Activated naive CD8-positive, alpha-beta T cell treated with anti-CD3 and anti-CD28 coated beads, Interleukin-2, amount 10 ng/mL, durations not matched to agents 7 days and 5 days (primary cell): Measurements from ENCODE around the gene CISH. TPM values are rescaled to one million over a fixed set of nuclear protein-coding genes. Genes with fewer than 3 reads are reported as not detected.

Source experiments
- ATAC-seq: fragments of 150-1000 bp; cut with Tn5 transposase; one replicate; pipeline ENCODE4 v1.10.0; 2021; ENCODE audit warnings: low read depth, moderate library complexity
- POLR2A ChIA-PET: fragments of 350-600 bp; sonication (Branson Sonifier 250); formaldehyde crosslinking; loops from one replicate; lab custom pipeline; 2021; ENCODE audit warnings: antibody characterized with exemption; lab: Charles Lee
- DNase-seq: peaks from one replicate; pipeline ENCODE4 v3.0.0; 2021
- H3K27ac Mint-ChIP-seq: one replicate; pipeline ENCODE4 v1.8.0; 2022; ENCODE audit warnings: mild to moderate bottlenecking, mixed read lengths
- H3K27me3 Mint-ChIP-seq: one replicate; pipeline ENCODE4 v1.8.0; 2022; ENCODE audit warnings: mild to moderate bottlenecking, moderate library complexity, mixed read lengths
- H3K36me3 Mint-ChIP-seq: one replicate; pipeline ENCODE4 v1.8.0; 2021; ENCODE audit warnings: mild to moderate bottlenecking, mixed read lengths
- H3K4me1 Mint-ChIP-seq: one replicate; pipeline ENCODE4 v1.8.0; 2021; ENCODE audit warnings: mixed read lengths
- H3K4me3 Mint-ChIP-seq: one replicate; pipeline ENCODE4 v1.8.0; 2022; ENCODE audit warnings: mild to moderate bottlenecking, moderate library complexity, mixed read lengths
- H3K9me3 Mint-ChIP-seq: one replicate; pipeline ENCODE4 v1.8.0; 2021; ENCODE audit warnings: mixed read lengths
- total RNA-seq, 2 experiments: library from RNA; stranded (reverse); gene quantifications; one replicate each; pipeline ENCODE4 v1.2.3, GENCODE V29; 2021

Gene CISH
- total RNA-seq, 2 experiments from 2014 or later, result 365 to 400 TPM

GRCh38 chr3:50600141-50600753 is 11.3 kb downstream of the CISH start:
- ATAC-seq, result no peak
- peaks cover 42% of the 10 kb centered on the region for H3K36me3 Mint-ChIP-seq
- no peaks in the 10 kb centered on the region for H3K27me3 Mint-ChIP-seq
- POLR2A ChIA-PET, result interaction anchor here (18.1 to 25.9 kb wide), 4 partner anchors 10 to 262 kb away, joined by 439 to 3572 read pairs (median 1167); partner anchors contain the start of genes C3orf18, CISH, HEMK1 and MAPKAPK3
- peaks cover 78% of the 10 kb centered on the region for H3K4me1 Mint-ChIP-seq
- no peaks in the 10 kb centered on the region for H3K9me3 Mint-ChIP-seq
- peak; percentile 58 for DNase-seq
- H3K4me3 Mint-ChIP-seq, result peak overlapping the region; percentile 97
- H3K27ac Mint-ChIP-seq, result peak overlapping the region; percentile 100

DNA sequence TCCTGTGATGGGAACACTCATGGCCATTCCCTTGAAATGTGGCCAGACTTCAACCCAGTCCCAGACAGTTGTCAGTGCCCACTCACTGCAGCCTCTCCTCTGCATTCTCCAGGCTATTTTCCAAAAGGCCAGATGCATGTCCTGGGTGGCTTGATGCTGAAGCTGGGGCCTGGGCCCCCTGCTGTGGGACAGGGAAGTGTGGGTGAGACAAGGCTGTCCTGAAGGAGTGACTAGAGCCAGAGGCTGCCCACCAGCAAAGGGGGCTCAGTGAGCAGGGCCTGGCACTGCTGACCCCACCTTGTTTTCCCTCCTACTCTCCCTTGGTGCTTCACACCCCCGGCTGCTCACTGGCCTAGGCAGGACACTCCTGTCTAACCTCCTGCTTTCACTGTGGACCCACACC is 11.9 kb downstream of the CISH start:
- H3K36me3 Mint-ChIP-seq, result peaks cover 36% of the 10 kb centered on the region
- POLR2A ChIA-PET, result interaction anchor here (18.4 to 25.9 kb wide), 3 partner anchors 10 to 28 kb away, joined by 896 to 3572 read pairs (median 1438); partner anchors contain the start of genes C3orf18, CISH, HEMK1 and MAPKAPK3
- H3K27me3 Mint-ChIP-seq, result no peaks in the 10 kb centered on the region
- peak overlapping the region; percentile 100 for H3K27ac Mint-ChIP-seq
- no peaks in the 10 kb centered on the region for H3K9me3 Mint-ChIP-seq
- DNase-seq (no peak), ATAC-seq (no peak)
- H3K4me3 Mint-ChIP-seq, result peak overlapping the region; percentile 97
- H3K4me1 Mint-ChIP-seq, result peaks cover 79% of the 10 kb centered on the region

DNA sequence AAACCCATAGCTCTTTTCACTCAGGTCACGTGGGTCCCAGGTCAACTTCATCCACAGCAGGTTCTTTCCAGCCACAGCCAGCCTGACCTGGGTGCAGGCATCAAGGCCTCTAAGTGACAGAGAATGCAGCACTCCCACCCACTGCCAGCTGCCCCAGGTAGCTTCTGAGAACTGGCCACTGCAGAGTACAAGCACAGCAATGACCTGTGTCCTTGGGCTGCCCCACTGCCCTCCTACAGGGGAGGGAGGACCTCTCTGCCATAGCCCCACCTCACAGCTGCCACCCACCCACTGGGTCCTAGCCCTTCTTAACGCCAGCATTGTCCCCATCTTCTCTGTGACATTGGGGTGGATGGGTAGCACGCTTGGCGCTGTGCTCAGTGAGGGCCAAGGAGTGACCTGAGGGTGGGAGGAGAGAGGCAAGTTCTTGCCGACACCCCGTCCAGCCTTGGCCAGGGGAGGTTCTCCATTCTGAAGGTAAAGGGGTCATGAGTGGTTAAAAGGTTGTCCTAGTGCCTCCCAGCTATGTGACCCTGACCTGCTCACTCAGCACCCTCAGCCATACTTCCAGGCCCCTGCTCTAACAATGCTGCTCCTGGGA is 12.4 kb downstream of the CISH start:
- H3K4me1 Mint-ChIP-seq, result peaks cover 81% of the 10 kb centered on the region

DNA sequence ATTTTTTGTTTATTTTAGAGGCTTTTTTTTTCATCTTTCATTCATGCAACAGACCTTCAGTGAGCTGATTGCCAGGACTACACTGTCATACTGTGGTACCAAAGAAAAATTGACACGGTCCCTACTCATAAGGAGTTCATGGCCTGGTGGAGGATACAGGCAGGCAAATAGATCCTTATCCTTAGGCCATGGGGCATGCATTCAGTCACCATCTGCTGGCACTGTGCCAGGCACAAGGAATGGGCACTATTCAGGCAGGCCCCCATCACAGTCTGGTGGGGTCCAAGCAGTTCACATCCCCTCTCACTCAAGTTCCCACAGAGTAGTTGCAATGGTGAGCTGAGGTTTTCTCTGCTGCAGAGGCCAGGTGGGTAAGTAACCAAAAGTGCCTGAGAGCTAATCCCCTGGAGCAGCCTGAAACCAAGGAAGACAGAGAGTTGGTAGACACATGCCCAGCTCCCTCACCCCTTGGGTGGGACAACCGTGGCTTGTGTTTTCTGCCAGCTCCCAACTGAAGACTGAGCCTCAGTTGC is 17.3 kb downstream of the CISH start:
- Mint-ChIP-seq H3K9me3 (no peaks in the 10 kb centered on the region), H3K4me1 (peaks cover 72% of the 10 kb centered on the region), H3K36me3 (peaks cover 10% of the 10 kb centered on the region), H3K27ac (peak overlapping the region; percentile 94), H3K4me3 (peak overlapping the region; percentile 15), H3K27me3 (no peaks in the 10 kb centered on the region)
- ATAC-seq (no peak), DNase-seq (no peak)
- POLR2A ChIA-PET, result interaction anchor here (0.8 to 11.1 kb wide), 4 partner anchors 14 to 257 kb away, joined by 3 to 1438 read pairs (median 480); partner anchors contain the start of genes C3orf18, CISH, HEMK1 and MAPKAPK3

More for the DNA sequence above, 12.4 kb downstream of the CISH start:
- peaks cover 31% of the 10 kb centered on the region for H3K36me3 Mint-ChIP-seq
- ATAC-seq (no peak), DNase-seq (no peak)
- no peaks in the 10 kb centered on the region for H3K9me3 Mint-ChIP-seq
- H3K27me3 Mint-ChIP-seq, result no peaks in the 10 kb centered on the region
- H3K4me3 Mint-ChIP-seq, result peak overlapping the region; percentile 8
- POLR2A ChIA-PET, result interaction anchor here (18.4 to 25.9 kb wide), 3 partner anchors 9 to 28 kb away, joined by 896 to 3572 read pairs (median 1438); partner anchors contain the start of genes C3orf18, CISH, HEMK1 and MAPKAPK3
- peak overlapping the region; percentile 100 for H3K27ac Mint-ChIP-seq

GRCh38 chr3:50592568-50592967 is 19.0 kb downstream of the CISH start:
- Mint-ChIP-seq H3K4me3 (peak overlapping the region; percentile 57), H3K27me3 (no peaks in the 10 kb centered on the region), H3K9me3 (no peaks in the 10 kb centered on the region), H3K36me3 (peaks cover 2% of the 10 kb centered on the region), H3K27ac (peak overlapping the region; percentile 94), H3K4me1 (peaks cover 76% of the 10 kb centered on the region)
- ATAC-seq (no peak), DNase-seq (no peak)
- POLR2A ChIA-PET, result interaction anchor here (0.6 to 11.1 kb wide), 6 partner anchors 16 to 793 kb away, joined by 3 to 1438 read pairs (median 6); partner anchors contain the start of genes C3orf18, CISH, HEMK1 and MANF

DNA sequence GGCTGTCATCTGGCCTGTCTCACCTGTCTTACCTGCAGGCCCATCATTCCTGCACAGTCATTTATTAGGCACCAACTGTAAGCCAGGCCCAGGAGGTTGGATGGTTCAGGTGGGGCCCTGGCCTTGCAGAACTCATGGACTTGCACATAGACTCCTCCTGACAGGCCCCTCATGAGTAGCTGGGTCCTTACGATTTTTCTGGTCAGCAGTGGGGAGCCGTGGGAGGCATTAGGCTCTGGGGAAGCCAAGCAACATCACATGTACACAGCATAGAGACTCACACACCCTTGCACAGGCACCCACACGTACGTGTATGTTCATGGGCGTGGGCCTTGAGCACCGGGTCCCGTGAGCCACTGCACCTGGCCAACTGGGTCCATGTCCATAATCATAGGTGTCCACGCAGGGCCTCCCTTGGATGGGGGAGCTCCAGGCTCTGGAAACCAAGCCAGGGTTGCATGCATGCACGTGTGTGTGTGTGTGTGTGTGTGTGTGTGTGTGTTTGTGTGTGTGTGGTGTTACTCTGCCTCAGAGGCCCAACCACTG is 20.3 kb downstream of the CISH start:
- Mint-ChIP-seq H3K27ac (peak overlapping the region; percentile 94), H3K9me3 (no peaks in the 10 kb centered on the region), H3K27me3 (no peaks in the 10 kb centered on the region), H3K36me3 (peaks cover 9% of the 10 kb centered on the region), H3K4me1 (peaks cover 87% of the 10 kb centered on the region), H3K4me3 (peak overlapping the region; percentile 74)
- POLR2A ChIA-PET, result interaction anchor here (0.7 to 11.1 kb wide), 9 partner anchors 17 to 794 kb away, joined by 3 to 1438 read pairs (median 6); partner anchors contain the start of genes C3orf18, CISH, HEMK1 and MANF
- DNase-seq (peak; percentile 66), ATAC-seq (peak; percentile 15)

DNA sequence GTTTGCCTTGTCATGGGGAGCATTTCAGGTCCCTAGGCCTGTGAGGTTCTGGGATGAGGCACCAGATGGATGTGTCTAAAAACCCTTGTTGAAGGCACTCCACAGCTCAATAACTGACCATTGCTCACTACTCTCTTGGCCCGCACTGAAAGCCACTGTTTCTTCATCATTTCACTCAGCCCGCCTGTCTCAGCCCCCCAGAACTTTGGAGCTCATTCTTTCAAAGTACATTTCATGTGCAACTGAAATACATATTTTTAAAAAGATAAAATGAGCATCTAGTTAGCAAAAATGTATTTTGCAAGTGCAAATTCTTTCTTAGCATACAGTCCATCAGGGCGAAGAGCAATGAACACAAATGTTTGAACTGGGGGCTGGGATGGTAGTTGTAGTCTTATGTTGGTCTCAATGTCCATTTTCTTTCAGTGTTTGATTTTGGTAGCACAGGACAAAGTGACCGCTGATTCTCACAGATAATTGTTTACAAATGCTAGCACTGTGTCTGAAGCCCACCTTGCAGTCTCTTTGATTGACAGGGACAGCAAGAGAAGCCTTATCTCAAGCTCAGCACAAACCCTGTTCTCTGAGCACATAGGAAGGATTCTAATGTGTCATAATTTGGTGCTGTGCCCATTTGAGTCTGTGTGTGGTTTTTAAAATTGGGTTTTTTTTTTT is 22.7 kb downstream of the CISH start:
- POLR2A ChIA-PET, result interaction anchor here (1.0 to 11.1 kb wide), 3 partner anchors 15 to 296 kb away, joined by 3 to 1438 read pairs (median 958); partner anchors contain the start of genes C3orf18, CISH, HEMK1 and MAPKAPK3
- Mint-ChIP-seq H3K27ac (peak overlapping the region; percentile 94), H3K9me3 (no peaks in the 10 kb centered on the region), H3K4me3 (peak overlapping the region; percentile 51), H3K27me3 (no peaks in the 10 kb centered on the region), H3K36me3 (peaks cover 20% of the 10 kb centered on the region), H3K4me1 (peaks cover 82% of the 10 kb centered on the region)
- no peak for DNase-seq
- ATAC-seq, result no peak

- Mint-ChIP-seq H3K9me3 (no peaks in the 10 kb centered on the region), H3K27ac (peak overlapping the region; percentile 94), H3K36me3 (peaks cover 27% of the 10 kb centered on the region), H3K4me3 (peak overlapping the region; percentile 51), H3K27me3 (no peaks in the 10 kb centered on the region), H3K4me1 (peaks cover 81% of the 10 kb centered on the region)
- POLR2A ChIA-PET, result interaction anchor here (1.0 to 11.1 kb wide), 3 partner anchors 14 to 295 kb away, joined by 3 to 1438 read pairs (median 958); partner anchors contain the start of genes C3orf18, CISH, HEMK1 and MAPKAPK3
- DNase-seq, result peak; percentile 69
- ATAC-seq, result peak; percentile 30
Observed at GRCh38 chr3:50587806-50588758, 23.5 kb downstream of the CISH start.

DNA sequence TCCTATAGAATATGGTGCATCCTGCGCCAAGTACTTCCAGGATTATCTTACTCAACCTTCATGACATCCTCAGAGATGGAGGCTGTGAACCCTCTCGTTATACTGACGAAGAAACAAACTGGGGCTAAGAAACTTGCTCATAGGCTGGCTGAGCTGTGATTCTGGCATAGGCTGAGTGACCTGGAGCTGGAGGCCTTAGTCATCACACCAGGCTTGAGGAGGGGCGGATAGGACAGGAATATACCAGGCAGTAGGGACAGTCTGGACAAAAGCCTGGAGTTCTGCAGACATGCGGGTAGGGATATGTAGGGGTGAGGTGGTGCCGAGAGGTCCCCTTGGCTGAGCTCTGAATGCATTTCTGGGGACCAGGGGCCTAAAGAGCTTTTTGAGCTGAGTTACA is 24.2 kb downstream of the CISH start:
- POLR2A ChIA-PET, result interaction anchor here (0.7 to 11.1 kb wide), 3 partner anchors 13 to 238 kb away, joined by 4 to 1438 read pairs (median 958); partner anchors contain the start of genes C3orf18, CISH, HEMK1 and MAPKAPK3
- no peaks in the 10 kb centered on the region for H3K9me3 Mint-ChIP-seq
- peak overlapping the region; percentile 20 for H3K4me3 Mint-ChIP-seq

DNA sequence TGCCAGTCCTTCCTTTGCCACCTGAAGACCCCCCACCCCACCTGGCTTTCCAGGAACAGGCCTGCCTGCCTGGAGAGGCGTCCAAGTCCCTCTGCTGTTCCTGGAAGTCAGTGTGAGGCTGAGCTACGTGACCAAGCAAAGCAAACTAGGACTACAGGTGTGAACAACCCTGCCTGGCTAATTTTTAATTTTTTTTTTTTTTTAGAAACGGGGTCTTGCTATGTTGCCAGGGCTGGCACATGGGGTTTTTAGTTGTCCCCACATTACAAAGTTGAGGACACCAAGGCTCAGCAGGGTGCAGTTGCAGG is 24.9 kb downstream of the CISH start:
- DNase-seq (no peak), ATAC-seq (no peak)
- Mint-ChIP-seq H3K27ac (peak overlapping the region; percentile 94), H3K9me3 (no peaks in the 10 kb centered on the region), H3K4me3 (no peak overlapping the region), H3K36me3 (peaks cover 34% of the 10 kb centered on the region), H3K27me3 (no peaks in the 10 kb centered on the region), H3K4me1 (peaks cover 77% of the 10 kb centered on the region)
- POLR2A ChIA-PET, result interaction anchor here (0.7 to 11.1 kb wide), 4 partner anchors 13 to 246 kb away, joined by 4 to 1438 read pairs (median 482); partner anchors contain the start of genes C3orf18, CISH, HEMK1 and MAPKAPK3

More for the DNA sequence above, 24.2 kb downstream of the CISH start:
- DNase-seq, result no peak
- Mint-ChIP-seq H3K27me3 (no peaks in the 10 kb centered on the region), H3K4me1 (peaks cover 79% of the 10 kb centered on the region), H3K36me3 (peaks cover 31% of the 10 kb centered on the region), H3K27ac (peak overlapping the region; percentile 94)
- no peak for ATAC-seq

- Mint-ChIP-seq H3K9me3 (no peaks in the 10 kb centered on the region), H3K36me3 (peaks cover 40% of the 10 kb centered on the region), H3K27me3 (no peaks in the 10 kb centered on the region), H3K27ac (peak overlapping the region; percentile 94), H3K4me1 (peaks cover 75% of the 10 kb centered on the region), H3K4me3 (no peak overlapping the region)
- no peak for DNase-seq
- no peak for ATAC-seq
- POLR2A ChIA-PET, result interaction anchor here (1.3 to 11.1 kb wide), 3 partner anchors 12 to 245 kb away, joined by 5 to 1438 read pairs (median 958); partner anchors contain the start of genes C3orf18, CISH, HEMK1 and MAPKAPK3
Observed at GRCh38 chr3:50585919-50586762, 25.4 kb downstream of the CISH start.
